ENCODE data around the gene AGR3.

The AGR3 gene

GRCh38 chr7:16816824-16817223, 65.0 kb downstream of the AGR3 start:
- no peak for DNase-seq
- H3K4me3 ChIP-seq (ENCODE audit: low read depth, low read length), result no peak overlapping the region
- H3K27me3 ChIP-seq (ENCODE audit: insufficient read depth, low read depth, severe bottlenecking), result no peaks in the 10 kb centered on the region
- H3K27ac ChIP-seq, result no peak overlapping the region
- TF ChIP-seq CTCF (IDR thresholded peaks at IDR 0.05; ENCODE audit: low read depth, low read length), result no peak
- no peaks in the 10 kb centered on the region for H3K9me3 ChIP-seq (ENCODE audit: severe bottlenecking)
- H3K36me3 ChIP-seq, result no peaks in the 10 kb centered on the region

GRCh38 chr7:16815001-16815400, 66.8 kb downstream of the AGR3 start:
- H3K27me3 ChIP-seq (ENCODE audit: insufficient read depth, low read depth, severe bottlenecking), result no peaks in the 10 kb centered on the region
- H3K9me3 ChIP-seq (ENCODE audit: severe bottlenecking), result no peaks in the 10 kb centered on the region
- no peak for TF ChIP-seq CTCF (IDR thresholded peaks at IDR 0.05; ENCODE audit: low read depth, low read length)
- no peak overlapping the region for H3K4me3 ChIP-seq (ENCODE audit: low read depth, low read length)
- no peak for DNase-seq
- no peaks in the 10 kb centered on the region for H3K36me3 ChIP-seq
- no peak overlapping the region for H3K27ac ChIP-seq

- no peaks in the 10 kb centered on the region for H3K27me3 ChIP-seq (ENCODE audit: insufficient read depth, low read depth, severe bottlenecking)
- TF ChIP-seq CTCF (IDR thresholded peaks at IDR 0.05; ENCODE audit: low read depth, low read length), result no peak
- no peak overlapping the region for H3K27ac ChIP-seq
- no peak overlapping the region for H3K4me3 ChIP-seq (ENCODE audit: low read depth, low read length)
- no peaks in the 10 kb centered on the region for H3K9me3 ChIP-seq (ENCODE audit: severe bottlenecking)
- DNase-seq, result no peak
- H3K36me3 ChIP-seq, result no peaks in the 10 kb centered on the region
Observed at GRCh38 chr7:16813232-16813616, 68.6 kb downstream of the AGR3 start.

- H3K27me3 ChIP-seq (ENCODE audit: insufficient read depth, low read depth, severe bottlenecking), result no peaks in the 10 kb centered on the region
Observed at GRCh38 chr7:16812542-16813231, 69.1 kb downstream of the AGR3 start.

GRCh38 chr7:16811551-16811950, 70.2 kb downstream of the AGR3 start:
- H3K9me3 ChIP-seq (ENCODE audit: severe bottlenecking), result no peaks in the 10 kb centered on the region
- H3K36me3 ChIP-seq, result no peaks in the 10 kb centered on the region
- no peak overlapping the region for H3K4me3 ChIP-seq (ENCODE audit: low read depth, low read length)
- no peak for TF ChIP-seq CTCF (IDR thresholded peaks at IDR 0.05; ENCODE audit: low read depth, low read length)
- no peak for DNase-seq
- no peaks in the 10 kb centered on the region for H3K27me3 ChIP-seq (ENCODE audit: insufficient read depth, low read depth, severe bottlenecking)
- H3K27ac ChIP-seq, result no peak overlapping the region

More at GRCh38 chr7:16812542-16813231, 69.1 kb downstream of the AGR3 start:
- Histone ChIP-seq H3K9me3 (ENCODE audit: severe bottlenecking) (no peaks in the 10 kb centered on the region), H3K36me3 (no peaks in the 10 kb centered on the region), H3K27ac (no peak overlapping the region), H3K4me3 (ENCODE audit: low read depth, low read length) (no peak overlapping the region)
- DNase-seq, result no peak
- no peak for TF ChIP-seq CTCF (IDR thresholded peaks at IDR 0.05; ENCODE audit: low read depth, low read length)

GRCh38 chr7:16810573-16810972, 71.2 kb downstream of the AGR3 start:
- Histone ChIP-seq H3K27me3 (ENCODE audit: insufficient read depth, low read depth, severe bottlenecking) (no peaks in the 10 kb centered on the region), H3K4me3 (ENCODE audit: low read depth, low read length) (no peak overlapping the region), H3K9me3 (ENCODE audit: severe bottlenecking) (no peaks in the 10 kb centered on the region), H3K36me3 (no peaks in the 10 kb centered on the region), H3K27ac (no peak overlapping the region)
- DNase-seq, result no peak
- no peak for TF ChIP-seq CTCF (IDR thresholded peaks at IDR 0.05; ENCODE audit: low read depth, low read length)
